GM23338 (cell line): Measurements from ENCODE around the gene KLHL40.

Experiments
- CREB1 ChIP-seq: fragments of 250-450 bp; sonication (Bioruptor Pico); IDR thresholded peaks from 2 replicates; pipeline ENCODE4 v1.5.0; 2020; ENCODE audit warnings: low read depth, mild to moderate bottlenecking, moderate library complexity
- CTCF ChIP-seq, 2 experiments: fragments of 200-600 bp in 1 of 2; sonication (generic) in 1 of 2; conservative IDR thresholded peaks; 2 replicates each; pipeline versions ENCODE4 v1.5.1 to v1.6.1; 2016 to 2017; ENCODE audit warnings: antibody characterized with exemption in 2 of 2, low read depth in 2 of 2, mild to moderate bottlenecking in 2 of 2, moderate library complexity in 1 of 2
- ETS1 ChIP-seq: IDR thresholded peaks from 2 replicates; pipeline ENCODE4 v1.6.1; 2016; ENCODE audit warnings: antibody characterized with exemption
- EZH2 ChIP-seq: fragments of 200-600 bp; sonication (generic); IDR thresholded peaks from one replicate; pipeline ENCODE4 v1.8.0; 2017; ENCODE audit warnings: antibody characterized with exemption, mild to moderate bottlenecking, low read depth; ENCODE audit not compliant: unreplicated experiment
- EZH2phosphoT487 ChIP-seq: fragments of 200-600 bp; sonication (generic); IDR thresholded peaks from one replicate; pipeline ENCODE4 v1.8.1; 2018; ENCODE audit warnings: antibody characterized with exemption; ENCODE audit not compliant: unreplicated experiment
- JUNB ChIP-seq: IDR thresholded peaks from one replicate; pipeline ENCODE4 v1.6.1; 2016; ENCODE audit warnings: antibody characterized with exemption; ENCODE audit not compliant: unreplicated experiment
- NANOG ChIP-seq: IDR thresholded peaks from 2 replicates; pipeline ENCODE4 v1.6.1; 2016; ENCODE audit warnings: antibody characterized with exemption, borderline replicate concordance
- POLR2AphosphoS5 ChIP-seq: IDR thresholded peaks from 2 replicates; pipeline ENCODE4 v1.6.1; 2016; ENCODE audit warnings: antibody characterized with exemption, low read depth
- REST ChIP-seq: IDR thresholded peaks from one replicate; pipeline ENCODE4 v1.6.1; 2018; ENCODE audit warnings: antibody characterized with exemption; ENCODE audit not compliant: unreplicated experiment
- STAT1 ChIP-seq: IDR thresholded peaks from one replicate; pipeline ENCODE4 v1.6.1; 2016; ENCODE audit warnings: antibody characterized with exemption; ENCODE audit not compliant: unreplicated experiment
- ZNF331 ChIP-seq: fragments of 250-450 bp; sonication (Bioruptor Pico); IDR thresholded peaks from 2 replicates; pipeline ENCODE4 v1.5.0; 2020; ENCODE audit warnings: low read depth, mild to moderate bottlenecking, moderate library complexity

GRCh38 chr3:42667523-42668412 is 17.6 kb upstream of the KLHL40 start:
- no peak for TF ChIP-seq STAT1
- TF ChIP-seq CTCF (conservative IDR thresholded peaks at IDR 0.05; ENCODE audit: low read depth in 2 of 2) = no peak
- TF ChIP-seq EZH2 = no peak
- TF ChIP-seq ETS1 = no peak
- TF ChIP-seq REST = no peak
- TF ChIP-seq POLR2AphosphoS5 = no peak
- no peak for TF ChIP-seq EZH2phosphoT487
- no peak for TF ChIP-seq ZNF331 (CRISPR knock-in tag)
- no peak for TF ChIP-seq CREB1
- no peak for TF ChIP-seq JUNB
- no peak for TF ChIP-seq NANOG
